ENCODE data around the gene ARHGEF2.

The ARHGEF2 gene

DNA sequence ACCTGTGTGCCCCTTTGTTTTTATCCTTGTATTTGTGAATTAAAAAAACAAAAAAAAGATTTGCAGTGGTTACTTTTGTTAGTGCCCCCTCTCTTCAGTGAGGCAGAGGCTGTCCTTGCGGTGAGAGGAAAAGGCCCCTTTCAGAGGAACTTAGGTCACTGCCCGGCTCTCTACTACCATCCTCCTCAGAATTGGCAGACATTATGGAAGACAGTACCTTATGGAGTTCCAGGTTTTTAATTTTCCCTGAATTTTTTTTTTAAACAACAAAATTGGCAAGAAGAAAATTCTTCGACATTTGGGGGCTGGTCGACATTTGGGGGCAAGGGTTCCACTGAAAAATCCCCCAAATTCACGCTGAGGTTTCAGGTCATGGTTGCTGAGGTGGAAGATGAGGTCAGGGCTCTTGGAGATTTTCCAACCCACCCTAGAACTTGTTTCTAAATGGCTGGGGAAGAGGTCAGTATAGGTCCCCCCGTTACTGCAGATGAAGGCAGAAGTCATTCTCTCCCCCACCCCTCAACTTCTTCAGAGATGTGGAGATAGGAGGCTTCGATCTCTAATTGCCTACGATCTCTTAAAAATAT is 31.6 kb downstream of the ARHGEF2 start:
- no peak overlapping the region for H3K4me3 ChIP-seq (replicated peaks; ENCODE audit: low read depth, low read length)
- DNase-seq (ENCODE audit: low read depth): no peak

DNA sequence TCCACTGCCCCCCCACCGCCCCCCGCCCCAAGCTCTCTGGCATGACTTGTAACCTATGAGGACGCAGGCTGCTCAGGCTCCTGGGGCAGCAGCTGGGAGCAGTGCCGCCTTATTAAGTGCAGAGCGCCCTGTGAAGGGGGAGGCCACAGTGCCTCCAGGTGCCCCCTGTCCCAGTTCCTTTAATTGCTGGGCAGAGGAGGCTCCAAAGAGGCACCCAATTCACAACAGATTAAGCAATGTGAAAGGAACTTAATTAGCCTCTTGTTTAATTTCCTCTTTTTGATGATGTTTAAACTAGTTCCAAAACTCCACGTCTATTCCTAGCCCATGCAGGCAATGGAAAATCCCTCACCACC is 33.9 kb downstream of the ARHGEF2 start:
- no peak overlapping the region for H3K4me3 ChIP-seq (replicated peaks; ENCODE audit: low read depth, low read length)
- DNase-seq (ENCODE audit: low read depth): no peak
- TF ChIP-seq CTCF (IDR thresholded peaks at IDR 0.05; ENCODE audit: low read length, missing control alignments): no peak

More for the DNA sequence above, 31.6 kb downstream of the ARHGEF2 start:
- no peak for TF ChIP-seq CTCF (IDR thresholded peaks at IDR 0.05; ENCODE audit: low read length, missing control alignments)

DNA sequence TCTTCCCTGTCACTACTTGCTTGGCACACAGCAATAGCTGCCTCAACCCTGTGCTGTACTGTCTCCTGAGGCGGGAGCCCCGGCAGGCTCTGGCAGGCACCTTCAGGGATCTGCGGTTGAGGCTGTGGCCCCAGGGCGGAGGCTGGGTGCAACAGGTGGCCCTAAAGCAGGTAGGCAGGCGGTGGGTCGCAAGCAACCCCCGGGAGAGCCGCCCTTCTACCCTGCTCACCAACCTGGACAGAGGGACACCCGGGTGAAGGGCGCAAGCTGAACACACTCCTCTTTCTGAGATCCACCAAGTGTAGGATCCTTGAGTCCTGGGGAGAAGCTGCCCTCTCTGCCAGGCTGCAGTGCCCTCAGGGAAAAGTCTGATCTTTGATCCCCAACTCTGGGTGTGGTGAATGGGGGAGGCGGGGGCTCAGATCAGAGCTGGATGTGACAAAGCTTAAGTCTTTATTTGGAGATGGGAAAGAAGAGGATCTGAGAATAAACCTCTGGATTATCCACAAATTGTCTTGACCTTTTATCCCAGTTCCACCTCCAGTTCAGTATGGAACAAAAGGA is 35.7 kb downstream of the ARHGEF2 start:
- DNase-seq (ENCODE audit: low read depth): no peak
- no peak for TF ChIP-seq CTCF (IDR thresholded peaks at IDR 0.05; ENCODE audit: low read length, missing control alignments)
- H3K4me3 ChIP-seq (replicated peaks; ENCODE audit: low read depth, low read length): no peak overlapping the region

DNA sequence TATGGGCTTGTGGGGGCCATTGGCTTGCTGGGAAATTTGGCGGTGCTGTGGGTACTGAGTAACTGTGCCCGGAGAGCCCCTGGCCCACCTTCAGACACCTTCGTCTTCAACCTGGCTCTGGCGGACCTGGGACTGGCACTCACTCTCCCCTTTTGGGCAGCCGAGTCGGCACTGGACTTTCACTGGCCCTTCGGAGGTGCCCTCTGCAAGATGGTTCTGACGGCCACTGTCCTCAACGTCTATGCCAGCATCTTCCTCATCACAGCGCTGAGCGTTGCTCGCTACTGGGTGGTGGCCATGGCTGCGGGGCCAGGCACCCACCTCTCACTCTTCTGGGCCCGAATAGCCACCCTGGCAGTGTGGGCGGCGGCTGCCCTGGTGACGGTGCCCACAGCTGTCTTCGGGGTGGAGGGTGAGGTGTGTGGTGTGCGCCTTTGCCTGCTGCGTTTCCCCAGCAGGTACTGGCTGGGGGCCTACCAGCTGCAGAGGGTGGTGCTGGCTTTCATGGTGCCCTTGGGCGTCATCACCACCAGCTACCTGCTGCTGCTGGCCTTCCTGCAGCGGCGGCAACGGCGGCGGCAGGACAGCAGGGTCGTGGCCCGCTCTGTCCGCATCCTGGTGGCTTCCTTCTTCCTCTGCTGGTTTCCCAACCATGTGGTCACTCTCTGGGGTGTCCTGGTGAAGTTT is 36.4 kb downstream of the ARHGEF2 start:
- no peak for TF ChIP-seq CTCF (IDR thresholded peaks at IDR 0.05; ENCODE audit: low read length, missing control alignments)
- no peak for DNase-seq (ENCODE audit: low read depth)
- H3K4me3 ChIP-seq (replicated peaks; ENCODE audit: low read depth, low read length): no peak overlapping the region

DNA sequence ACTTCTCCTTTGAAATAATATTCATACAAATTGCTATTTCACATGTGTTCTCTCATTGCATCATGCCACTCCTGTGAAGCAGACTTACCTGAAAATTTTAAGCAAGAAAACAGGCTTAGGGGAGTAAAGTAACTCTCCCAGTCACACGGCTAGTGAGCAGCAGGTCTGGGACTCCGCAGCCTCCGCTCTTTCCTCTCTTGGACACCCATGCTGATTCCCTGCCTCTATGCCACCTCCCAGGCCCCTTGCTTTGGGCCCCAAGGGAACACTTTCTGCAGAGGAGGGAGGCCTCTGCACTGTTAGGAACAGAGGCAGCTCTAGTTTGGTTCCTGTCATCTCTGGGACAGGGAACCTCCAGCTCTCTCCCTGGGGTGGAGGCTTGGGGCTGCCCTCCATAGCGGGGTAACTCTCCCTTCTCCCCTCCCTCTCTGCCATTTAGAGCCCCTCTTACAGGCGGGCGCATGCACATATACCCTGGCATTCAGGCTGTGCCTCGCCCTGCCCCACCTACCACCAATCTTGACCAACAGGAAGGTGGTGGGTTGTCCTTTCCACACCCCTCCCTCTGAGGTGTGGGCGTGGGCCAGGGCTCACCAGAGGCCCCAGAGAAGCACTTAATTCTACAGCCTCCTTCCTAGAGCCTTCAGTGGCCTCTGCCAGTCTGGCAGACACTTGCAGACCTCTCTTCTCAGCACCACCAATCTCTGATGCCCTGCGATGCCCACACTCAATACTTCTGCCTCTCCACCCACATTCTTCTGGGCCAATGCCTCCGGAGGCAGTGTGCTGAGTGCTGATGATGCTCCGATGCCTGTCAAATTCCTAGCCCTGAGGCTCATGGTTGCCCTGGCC is 37.1 kb downstream of the ARHGEF2 start, which contains the start of gene RXFP4:
Gene RXFP4, plus strand, starts transcription at position 646 of the 852 bp plus-strand sequence. Its CDS starts 72 bp downstream, at position 718.
- no peak for TF ChIP-seq CTCF (IDR thresholded peaks at IDR 0.05; ENCODE audit: low read length, missing control alignments)
- DNase-seq (ENCODE audit: low read depth): no peak
- H3K4me3 ChIP-seq (replicated peaks; ENCODE audit: low read depth, low read length): no peak within 1 kb of the TSS

DNA sequence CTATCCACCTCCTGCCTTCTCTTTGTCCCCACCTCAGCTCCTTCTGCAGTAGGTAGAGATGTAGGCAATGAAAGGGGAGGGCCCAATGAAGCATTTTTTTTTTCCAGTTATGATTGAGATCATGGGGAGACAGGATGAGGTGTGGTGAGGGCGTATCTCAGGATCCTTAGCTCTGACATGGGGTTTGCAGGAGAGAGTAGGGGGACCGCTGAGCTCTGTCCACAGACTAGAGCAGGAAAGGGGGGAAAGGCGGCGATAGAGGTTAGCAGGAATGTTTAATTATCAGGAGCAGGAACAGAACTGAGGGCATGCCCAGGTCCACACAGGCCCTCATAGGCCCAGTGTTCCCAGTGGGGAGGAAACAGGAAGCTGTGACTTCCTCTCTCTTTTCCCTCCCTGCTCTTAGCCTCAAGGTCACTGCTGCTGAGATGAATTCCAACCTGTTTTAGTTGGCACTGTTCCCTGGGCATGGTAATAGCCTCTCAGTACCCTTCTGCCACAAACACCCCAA is 37.8 kb downstream of the ARHGEF2 start:
- DNase-seq (ENCODE audit: low read depth): peak; percentile 73
- TF ChIP-seq CTCF (IDR thresholded peaks at IDR 0.05; ENCODE audit: low read length, missing control alignments): no peak
- no peak overlapping the region for H3K4me3 ChIP-seq (replicated peaks; ENCODE audit: low read depth, low read length)

All from fibroblast of pulmonary artery (primary cell).